WERI-Rb-1 (cell line): ENCODE data around the gene SHOC1.

ENCODE experiments used
- DNase-seq: peaks from one replicate; pipeline ENCODE4 v3.0.0-alpha.2; 2020
- H3K27ac ChIP-seq: fragments of 250-450 bp; sonication (Bioruptor Pico); 2 replicates; pipeline ENCODE4 v1.5.1; 2020; ENCODE audit warnings: mild to moderate bottlenecking, moderate library complexity
- H3K27me3 ChIP-seq: fragments of 250-450 bp; sonication (Bioruptor Pico); 2 replicates; pipeline ENCODE4 v1.5.1; 2021; ENCODE audit warnings: mild to moderate bottlenecking, low read depth, moderate library complexity; ENCODE audit not compliant: insufficient read depth, severe bottlenecking
- H3K36me3 ChIP-seq: fragments of 250-450 bp; sonication (Bioruptor Pico); 2 replicates; pipeline ENCODE4 v1.5.1; 2020; ENCODE audit warnings: mild to moderate bottlenecking, moderate library complexity
- H3K4me3 ChIP-seq: 2 replicates; pipeline ENCODE4 v1.5.1; 2011; ENCODE audit warnings: low read depth, mild to moderate bottlenecking, control low read depth, low read length
- H3K9me3 ChIP-seq: fragments of 250-450 bp; sonication (Bioruptor Pico); 2 replicates; pipeline ENCODE4 v1.5.1; 2021; ENCODE audit warnings: mild to moderate bottlenecking, moderate library complexity; ENCODE audit not compliant: severe bottlenecking
- CTCF ChIP-seq: IDR thresholded peaks from 2 replicates; pipeline ENCODE4 v1.5.1; 2011; ENCODE audit warnings: low read depth, mild to moderate bottlenecking, control low read depth, inconsistent platforms, low read length

SHOC1 gene

GRCh38 chr9:111838439-111838838 is 43.7 kb upstream of the SHOC1 start:
- Histone ChIP-seq H3K27me3 (no peaks in the 10 kb centered on the region), H3K9me3 (no peaks in the 10 kb centered on the region), H3K27ac (no peak overlapping the region), H3K36me3 (no peaks in the 10 kb centered on the region), H3K4me3 (no peak overlapping the region)
- no peak for DNase-seq
- no peak for TF ChIP-seq CTCF

DNA sequence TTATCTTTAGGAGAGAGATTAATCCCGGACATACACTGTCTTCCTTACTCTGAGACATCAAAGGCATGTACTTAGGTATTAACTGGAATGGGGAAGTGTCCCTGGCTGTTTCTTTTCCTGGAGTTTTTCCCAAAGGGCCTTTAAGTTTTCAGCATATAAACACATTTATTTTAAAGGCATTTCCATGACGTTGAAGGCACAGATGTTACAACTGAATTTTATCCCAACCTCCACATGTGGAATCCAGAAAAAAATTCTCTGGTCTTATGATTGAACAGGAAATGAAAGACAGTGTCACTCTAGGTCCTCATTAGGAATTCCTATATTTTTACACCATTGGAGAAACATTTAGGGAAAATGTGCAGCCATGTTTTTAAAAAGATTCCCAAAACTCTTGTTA is 41.6 kb upstream of the SHOC1 start:
- Histone ChIP-seq H3K27ac (no peak overlapping the region), H3K9me3 (no peaks in the 10 kb centered on the region), H3K4me3 (no peak overlapping the region), H3K36me3 (no peaks in the 10 kb centered on the region), H3K27me3 (no peaks in the 10 kb centered on the region)
- no peak for DNase-seq
- no peak for TF ChIP-seq CTCF

DNA sequence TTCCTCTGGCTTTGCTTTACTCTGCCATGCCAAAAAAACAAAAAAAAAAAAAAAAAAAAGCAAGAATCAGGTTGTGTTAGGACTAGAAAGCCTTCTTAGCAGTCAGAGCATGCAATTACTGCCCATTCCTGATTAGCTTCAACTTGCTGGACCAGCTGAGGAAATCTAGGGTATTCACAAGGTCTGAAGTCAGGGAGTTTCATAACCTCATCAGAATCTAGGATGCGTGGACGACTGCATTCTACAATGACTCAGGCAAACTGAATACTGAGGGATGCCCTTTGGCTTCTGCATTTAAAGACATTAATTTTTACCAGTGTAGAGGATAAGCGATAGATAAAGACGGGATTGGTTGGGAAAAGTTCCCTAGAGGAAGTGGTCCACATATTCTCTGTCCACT is 39.2 kb upstream of the SHOC1 start:
- Histone ChIP-seq H3K36me3 (no peaks in the 10 kb centered on the region), H3K9me3 (no peaks in the 10 kb centered on the region), H3K27ac (no peak overlapping the region), H3K4me3 (no peak overlapping the region), H3K27me3 (no peaks in the 10 kb centered on the region)
- TF ChIP-seq CTCF = no peak
- DNase-seq = no peak

DNA sequence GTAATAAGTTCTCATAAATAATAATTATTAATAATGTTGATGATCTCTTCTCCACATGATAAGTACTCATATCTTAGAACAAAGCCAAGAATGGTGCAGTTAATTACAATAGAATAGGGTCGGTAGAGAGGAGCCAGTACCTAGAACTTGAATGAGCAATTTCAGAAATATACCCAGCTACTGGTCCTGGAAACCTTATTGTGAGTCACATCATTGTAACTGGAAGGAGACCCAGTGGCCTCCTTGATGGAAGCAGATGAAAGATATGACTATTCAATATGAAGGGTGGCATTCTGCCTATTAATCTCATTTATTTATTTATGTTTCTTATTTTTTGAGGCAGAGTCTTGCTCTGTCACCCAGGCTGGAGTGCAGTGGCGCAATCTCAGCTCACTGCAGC is 37.7 kb upstream of the SHOC1 start:
- Histone ChIP-seq H3K36me3 (no peaks in the 10 kb centered on the region), H3K4me3 (no peak overlapping the region), H3K27me3 (no peaks in the 10 kb centered on the region), H3K9me3 (no peaks in the 10 kb centered on the region), H3K27ac (no peak overlapping the region)
- no peak for DNase-seq
- TF ChIP-seq CTCF = no peak

- TF ChIP-seq CTCF = no peak
- Histone ChIP-seq H3K27ac (no peak overlapping the region), H3K4me3 (no peak overlapping the region), H3K9me3 (no peaks in the 10 kb centered on the region), H3K36me3 (no peaks in the 10 kb centered on the region), H3K27me3 (no peaks in the 10 kb centered on the region)
- no peak for DNase-seq
Measured at GRCh38 chr9:111831371-111832108, 36.8 kb upstream of the SHOC1 start.

- no peaks in the 10 kb centered on the region for H3K27me3 ChIP-seq
- TF ChIP-seq CTCF = no peak
- H3K4me3 ChIP-seq = no peak overlapping the region
- DNase-seq = no peak
- no peaks in the 10 kb centered on the region for H3K36me3 ChIP-seq
- no peaks in the 10 kb centered on the region for H3K9me3 ChIP-seq
- H3K27ac ChIP-seq = no peak overlapping the region
Measured at GRCh38 chr9:111828193-111828592, 33.5 kb upstream of the SHOC1 start.
